NCI-H146 treated with DMSO at 0.1 percent for 48 hours (cell line): Measurements from ENCODE around the gene MXD3.
"Not testable (repeated sequence)": the region's sequence is repeated elsewhere in the genome, so short reads cannot be mapped to it uniquely, and the experiment has no call there.

Source experiments
- DNase-seq: peaks from one replicate; lab custom pipeline; 2025; ENCODE audit not compliant: unreplicated experiment; lab: John Stamatoyannopoulos, UW

Gene MXD3

DNA sequence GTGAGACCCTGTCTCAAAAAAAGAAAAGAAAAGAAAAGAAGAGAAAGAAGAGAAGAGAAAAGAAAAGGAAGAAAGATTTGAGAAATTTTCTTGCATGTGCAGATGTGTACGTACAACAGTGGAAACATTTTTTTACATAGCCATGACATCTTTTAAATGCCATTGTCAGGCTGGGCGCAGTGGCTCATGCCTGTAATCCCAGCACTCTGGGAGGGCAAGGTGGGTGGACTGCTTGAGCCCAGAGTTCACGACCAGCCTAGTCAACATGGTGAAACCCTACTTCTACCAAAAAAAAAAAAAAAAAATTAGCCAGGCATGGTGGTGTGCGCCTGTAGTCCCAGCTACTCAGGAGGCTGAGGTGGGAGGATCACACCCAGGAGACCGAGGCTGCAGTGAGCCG is 33.2 kb upstream of the MXD3 start:
- DNase-seq, result no peak

DNA sequence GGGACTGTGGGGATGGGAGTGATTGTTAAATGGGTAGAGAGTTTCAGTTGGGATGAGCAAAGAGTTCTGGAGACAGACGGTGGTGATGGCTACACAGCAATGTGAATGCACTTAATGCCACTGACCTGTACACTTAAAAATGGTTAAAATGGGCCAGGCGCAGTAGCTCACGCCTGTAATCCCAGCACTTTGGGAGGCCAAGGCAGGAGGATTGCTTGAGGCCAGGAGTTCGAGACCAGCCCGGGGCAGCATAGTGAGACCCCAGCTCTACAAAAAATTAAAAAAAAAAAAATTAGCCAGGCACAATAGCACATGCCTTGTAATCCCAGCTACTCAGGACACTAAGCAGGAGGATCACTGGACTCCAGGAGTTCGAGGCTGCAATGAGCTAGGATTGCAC is 32.1 kb upstream of the MXD3 start:
- DNase-seq, result no peak

DNA sequence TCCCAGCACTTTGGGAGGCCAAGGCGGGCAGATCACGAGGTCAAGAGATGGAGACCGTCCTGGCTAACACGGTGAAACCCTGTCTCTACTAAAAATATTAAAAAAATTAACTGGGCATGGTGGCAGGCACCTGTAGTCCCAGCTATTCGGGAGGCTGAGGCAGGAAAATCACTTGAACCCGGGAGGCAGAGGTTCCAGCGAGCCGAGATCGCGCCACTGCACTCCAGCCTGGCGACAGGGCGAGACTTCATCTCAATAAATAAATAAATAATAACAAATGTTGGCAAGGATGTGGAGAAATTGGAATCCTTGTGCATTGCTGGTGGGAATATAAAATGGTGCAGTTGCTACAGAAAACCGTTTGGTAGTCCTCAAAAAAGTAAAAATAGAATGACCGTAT is 31.3 kb upstream of the MXD3 start:
- not testable (repeated sequence) for DNase-seq

DNA sequence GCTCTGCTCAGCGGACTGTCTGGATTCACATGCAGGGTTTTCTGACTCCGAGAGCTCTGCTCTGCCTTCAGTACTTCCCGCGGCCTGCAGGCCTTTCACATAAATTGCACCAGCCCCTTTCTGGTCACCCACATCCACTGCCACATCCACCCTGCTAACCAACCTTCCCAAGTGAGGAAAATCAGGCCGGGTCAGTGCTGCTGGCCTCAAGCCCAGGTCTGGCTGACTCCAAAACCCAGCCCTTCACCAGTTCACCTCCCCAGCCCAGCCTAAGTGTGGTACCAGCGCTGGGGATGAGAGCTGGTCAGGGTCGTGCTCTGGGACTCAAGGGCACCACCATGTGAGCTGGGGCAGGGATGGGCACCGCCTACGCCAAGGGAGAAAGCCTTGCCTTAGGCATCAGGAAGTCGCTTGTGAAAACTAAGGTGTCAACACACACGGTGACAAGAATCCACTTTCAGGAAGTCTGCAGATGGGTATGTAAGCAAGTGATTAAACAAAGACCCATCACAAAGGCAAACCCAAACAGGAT is 27.5 kb upstream of the MXD3 start:
- no peak for DNase-seq

DNA sequence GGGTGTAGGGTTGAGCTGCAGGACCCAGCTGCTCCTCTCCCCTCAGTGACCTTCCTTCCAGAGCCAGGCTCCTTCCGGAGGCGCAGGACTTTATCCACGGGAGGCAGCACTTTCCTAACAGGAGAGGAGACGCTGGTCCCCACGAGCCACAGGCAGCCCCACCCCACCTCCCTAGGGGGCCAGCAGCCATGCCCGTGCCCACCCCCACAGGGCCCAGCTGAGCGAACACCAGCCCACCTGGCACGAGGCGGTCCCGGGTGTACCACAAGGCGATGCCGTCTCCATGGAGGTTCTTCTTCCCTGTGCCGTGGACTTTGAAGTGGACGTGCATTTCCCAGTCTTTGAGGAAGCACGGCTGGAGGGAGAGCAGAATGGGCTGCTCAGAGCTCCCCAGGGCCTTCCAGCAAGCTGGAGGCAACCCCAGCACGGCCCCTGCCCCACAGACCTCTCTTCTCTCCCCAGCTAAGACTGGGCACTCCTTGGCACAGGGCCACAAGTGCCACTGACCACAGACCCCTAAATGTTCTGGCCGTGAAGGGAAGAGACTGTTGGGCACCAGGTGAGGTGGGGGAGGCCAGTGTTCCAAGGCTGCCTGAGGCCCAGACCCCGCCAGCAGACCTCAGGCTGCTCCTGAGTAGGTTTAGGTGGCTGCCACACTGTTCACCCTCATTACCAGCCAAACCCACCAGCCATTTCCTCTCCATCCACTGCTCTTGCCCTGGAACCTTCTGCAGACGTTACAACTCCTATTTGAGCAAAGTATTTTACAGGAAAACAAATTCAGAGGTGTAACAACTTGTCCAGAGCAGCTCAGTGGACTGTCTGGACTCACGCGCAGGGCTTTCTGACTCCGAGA is 26.8 kb upstream of the MXD3 start:
- DNase-seq, result no peak

DNA sequence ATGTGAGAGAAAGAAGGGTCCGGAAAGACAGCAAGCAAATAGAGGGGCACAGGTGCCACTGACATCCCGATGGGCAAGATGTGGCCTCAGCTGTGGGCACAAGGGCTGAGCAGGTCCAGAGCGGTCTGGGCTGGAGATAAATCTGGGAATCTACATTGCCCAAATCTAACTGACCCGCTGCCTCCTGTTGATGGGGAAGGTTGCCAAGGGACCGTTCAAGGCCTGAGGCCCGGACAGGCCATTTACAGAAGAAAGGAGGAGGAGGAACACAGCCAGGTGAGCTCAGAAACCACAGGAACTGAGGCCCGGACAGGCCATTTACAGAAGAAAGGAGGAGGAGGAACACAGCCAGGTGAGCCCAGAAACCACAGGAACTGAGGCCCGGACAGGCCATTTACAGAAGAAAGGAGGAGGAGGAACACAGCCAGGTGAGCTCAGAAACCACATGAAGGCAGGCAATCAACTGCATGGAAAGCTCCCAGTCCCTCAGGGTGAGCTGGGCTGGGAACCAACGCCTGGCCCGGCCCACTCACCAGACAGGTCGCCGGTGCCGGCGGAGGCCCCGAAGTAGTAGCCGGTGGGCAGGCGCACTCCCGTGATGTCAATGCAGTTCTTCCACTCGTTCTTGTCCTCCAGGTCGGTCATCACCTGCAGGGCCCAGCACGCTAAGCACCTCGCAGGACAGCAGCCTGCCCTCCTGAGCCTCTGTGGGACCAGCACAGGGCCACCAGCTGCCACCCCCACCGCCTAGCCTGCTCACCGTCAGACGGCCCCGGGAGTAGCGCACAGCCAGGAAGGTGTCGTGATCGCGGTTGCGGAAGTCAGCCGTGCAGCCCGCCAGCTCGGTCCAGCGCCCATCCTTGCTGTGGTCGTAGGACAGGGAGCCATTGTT is 25.2 kb upstream of the MXD3 start:
- DNase-seq, result no peak

DNA sequence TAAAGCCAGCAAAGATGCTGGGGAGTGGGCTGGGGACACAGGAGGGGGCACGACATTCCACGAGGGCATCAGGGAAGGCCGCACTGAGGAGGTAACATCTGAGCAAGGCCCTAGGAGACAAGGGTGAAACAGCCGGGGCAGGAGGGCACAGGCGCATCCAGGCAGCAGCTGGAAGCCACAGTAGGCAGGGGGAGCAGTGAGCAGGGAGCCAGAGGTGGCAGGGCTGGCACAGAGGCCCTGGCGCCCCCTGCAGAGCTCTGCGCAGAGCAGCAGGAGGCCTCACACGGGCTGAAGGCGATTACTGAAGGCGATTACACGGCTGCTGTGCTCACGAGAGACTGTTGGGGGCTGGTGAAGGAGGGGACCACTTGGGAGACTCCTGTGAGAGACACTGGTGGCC is 24.4 kb upstream of the MXD3 start:
- no peak for DNase-seq

DNA sequence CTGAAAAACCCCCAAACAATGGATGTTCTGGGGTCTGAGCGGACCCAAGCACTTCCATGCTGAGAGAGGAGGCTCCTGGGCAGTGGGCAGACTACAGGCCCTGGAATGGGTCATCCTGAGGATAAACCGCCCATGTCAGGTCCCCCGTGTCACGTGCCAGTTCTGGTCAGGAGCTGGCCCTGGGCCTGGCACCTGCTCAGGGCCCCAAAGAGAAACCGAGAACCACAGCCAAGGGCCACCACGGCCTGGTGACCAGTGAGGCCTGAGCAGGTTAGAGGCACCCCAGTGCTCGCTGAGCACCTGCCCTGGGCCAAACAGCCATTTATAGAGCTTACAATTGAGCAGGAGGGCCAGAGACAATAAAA is 24.0 kb upstream of the MXD3 start:
- no peak for DNase-seq

DNA sequence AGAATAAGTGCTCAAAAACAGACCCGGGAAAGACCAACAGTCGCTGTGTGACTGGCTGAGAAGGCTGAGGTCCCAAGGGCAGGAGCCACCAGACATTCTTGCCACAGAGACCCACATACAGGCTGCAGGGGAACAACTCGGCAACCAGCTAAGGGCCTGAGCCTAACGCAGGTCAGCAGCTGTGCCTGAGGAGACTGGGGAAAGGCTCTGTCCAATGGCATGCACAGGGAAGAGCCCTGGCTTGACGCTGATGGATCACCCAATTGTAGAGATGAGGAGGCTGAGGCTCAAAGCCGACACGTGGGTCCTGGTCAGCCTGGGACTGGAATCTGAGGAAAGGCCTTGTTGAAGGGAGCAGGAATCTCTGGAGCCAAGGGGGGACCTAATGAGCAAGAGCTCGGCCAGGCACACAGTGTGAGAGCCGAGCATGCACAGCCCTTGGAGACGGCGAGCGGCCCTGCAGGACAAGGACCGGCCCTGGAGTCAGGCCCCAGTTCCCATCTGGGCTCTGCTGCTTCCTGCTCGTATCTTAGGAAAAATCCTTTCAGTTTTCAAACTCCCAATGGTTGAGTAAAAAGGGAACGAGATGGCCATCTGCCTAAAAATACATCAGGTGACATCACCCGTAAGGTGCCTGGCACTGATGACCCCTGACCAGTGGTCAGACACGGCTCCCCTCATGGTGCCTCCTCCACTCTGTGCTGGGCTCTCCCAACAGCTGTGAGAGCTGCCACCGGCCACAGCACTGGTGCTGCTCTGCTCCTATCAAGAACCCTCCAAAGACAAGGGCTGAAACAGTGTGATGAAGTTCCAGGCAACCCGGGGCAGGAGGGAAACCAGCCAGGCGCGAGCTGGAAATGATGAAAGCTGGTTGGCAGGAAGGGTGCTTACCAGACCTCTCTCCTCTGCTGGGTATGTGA is 23.3 kb upstream of the MXD3 start:
- no peak for DNase-seq

DNA sequence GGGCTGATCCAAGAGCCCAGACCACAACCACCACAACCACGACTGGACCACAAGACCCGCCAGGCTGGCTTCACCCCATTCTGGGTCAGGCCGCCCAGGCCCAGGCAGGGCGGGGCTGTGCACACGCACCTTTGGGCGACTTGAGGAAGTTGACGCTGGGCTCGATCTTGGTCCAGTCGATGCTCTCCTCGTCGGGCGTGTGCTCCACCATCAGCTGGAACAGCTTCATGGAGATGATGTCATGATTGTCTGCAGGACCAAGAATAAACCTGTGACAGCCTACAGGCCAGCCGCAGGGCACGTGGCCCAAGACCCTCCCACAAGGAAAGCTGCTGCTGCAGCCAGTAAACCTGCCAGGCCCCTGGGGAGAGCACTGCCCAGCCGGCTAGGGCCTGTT is 22.5 kb upstream of the MXD3 start:
- DNase-seq, result no peak

DNA sequence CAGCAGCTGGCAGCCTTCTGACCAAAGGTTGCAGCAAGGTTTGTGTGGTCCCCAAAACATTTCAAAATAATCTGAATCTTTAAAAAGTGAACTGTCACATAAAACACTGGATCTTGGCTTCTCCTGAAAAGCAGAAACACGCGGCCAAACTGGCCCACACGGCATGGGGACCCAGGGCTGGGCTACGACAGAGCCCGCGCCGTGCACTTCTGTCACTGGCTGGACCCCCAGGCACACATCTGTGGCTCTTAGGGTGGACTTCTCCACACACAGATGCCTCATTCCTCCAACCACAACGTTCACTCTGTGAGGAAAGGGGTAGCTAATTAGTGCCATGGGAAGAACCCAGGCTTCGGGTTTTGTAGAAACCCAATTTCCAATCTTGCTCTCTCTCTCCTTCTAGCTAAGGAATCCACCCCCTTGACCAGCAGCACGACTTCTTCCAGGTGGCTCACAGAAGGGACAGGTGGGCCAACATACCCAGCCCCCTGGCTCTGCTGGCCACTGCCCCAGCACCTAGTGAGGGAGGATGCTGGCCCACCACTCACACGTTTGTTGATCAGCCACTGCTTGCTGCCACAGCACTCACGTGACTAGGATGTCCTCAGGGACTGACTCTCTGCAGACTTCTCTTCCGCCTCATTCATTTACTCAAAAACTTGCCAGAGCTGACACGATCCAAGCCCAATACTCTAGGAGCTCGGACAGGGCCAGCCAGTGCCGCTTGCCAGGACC is 21.9 kb upstream of the MXD3 start:
- DNase-seq, result no peak

DNA sequence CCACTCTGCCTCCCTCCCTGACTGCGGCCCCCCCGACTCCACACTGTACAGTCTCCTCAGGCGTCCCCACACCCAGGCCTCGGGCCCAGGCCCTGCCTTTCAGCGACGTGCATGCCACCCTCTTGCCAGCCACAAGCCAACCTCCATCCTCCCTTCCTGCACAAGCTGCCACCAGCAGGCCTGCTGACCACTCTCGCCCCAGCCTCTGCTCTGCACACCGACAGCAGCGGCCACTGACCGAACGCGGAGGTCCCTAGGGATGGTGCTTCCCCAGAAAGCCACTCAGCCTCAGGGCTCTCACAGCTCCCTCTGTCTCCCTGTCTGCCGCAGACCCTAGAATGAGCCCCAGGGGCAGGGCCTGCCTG is 21.2 kb upstream of the MXD3 start:
- no peak for DNase-seq

DNA sequence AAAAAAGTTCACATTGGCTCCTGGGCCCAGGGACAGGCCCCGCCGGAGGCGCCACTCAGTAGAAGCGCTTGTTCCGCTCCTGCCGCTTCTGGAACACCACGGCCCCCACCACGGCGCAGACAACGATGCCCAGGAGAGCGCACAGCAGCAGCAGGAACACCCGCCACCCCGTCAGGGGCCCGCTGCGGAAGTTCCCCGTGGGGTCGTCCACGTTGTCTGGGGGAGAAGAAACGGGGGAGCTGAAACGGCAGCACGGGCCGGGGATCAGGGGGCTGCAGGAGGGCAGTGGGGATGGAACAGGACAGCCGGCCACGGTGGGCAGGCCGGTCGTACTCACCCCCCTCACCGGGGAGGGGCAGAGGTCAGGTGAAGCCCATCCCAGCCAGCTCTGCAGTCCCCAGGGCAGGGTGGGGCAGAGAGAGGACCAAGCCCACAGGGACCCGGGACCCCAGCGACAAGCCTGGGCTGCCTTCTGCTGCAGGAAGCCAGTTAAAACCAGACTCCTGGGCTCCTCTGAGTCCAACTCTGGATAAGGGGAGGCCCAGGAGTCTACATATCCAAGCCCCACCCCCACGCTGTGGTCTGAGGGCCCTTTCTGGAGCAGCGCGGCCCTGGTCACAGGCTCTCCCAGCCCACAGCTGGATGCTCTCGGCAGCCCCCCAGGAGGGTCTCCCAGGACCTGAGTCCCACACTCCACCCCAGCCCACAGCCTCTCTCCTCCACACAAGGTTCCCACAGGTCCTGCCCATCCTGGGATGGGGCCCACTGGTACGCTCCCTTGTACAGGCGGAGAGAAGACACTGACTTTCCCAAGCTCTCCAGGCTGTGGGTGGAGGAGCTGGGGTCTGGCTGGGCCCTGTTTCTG is 20.6 kb upstream of the MXD3 start:
- no peak for DNase-seq

DNA sequence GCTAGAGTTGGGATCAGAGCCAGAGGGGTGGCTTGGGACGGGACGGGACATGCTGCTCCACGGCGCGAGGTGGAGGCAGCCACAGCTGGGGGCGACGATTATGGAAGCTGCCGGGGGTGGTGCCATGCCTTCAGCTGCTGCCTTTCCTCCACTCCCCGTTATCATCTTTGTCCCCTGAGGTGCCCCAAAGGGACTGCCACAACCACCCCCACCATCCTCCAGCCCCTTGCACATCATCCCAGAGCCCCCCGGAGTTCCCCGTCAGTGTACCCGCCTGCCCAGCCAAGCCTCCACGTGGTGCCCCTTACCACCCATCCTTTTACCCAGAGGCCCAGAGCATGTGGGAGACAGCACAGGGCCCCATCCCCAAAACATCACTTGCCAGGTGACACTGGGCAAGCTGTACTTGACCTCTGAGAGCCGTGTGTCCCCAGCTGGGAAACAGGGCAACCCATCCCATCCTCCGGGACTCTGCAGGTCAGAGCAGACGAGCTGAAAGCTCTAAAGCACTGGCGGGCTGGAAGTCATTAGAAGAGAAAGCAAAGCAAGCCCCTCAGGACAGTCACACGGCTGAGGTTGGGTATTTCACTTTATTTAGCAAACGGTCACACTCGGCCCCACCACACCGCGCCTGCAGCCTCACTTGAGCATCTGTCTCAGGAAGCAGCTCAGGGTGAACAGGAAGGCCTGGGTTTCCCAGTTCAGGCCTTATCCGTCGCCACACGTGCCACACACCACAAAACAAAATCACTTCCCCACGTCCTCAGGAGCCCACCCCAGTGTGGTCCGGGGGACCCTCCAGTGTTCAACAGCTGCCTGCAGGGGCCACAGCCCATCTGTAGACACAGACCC is 19.5 kb upstream of the MXD3 start:
- DNase-seq, result no peak

DNA sequence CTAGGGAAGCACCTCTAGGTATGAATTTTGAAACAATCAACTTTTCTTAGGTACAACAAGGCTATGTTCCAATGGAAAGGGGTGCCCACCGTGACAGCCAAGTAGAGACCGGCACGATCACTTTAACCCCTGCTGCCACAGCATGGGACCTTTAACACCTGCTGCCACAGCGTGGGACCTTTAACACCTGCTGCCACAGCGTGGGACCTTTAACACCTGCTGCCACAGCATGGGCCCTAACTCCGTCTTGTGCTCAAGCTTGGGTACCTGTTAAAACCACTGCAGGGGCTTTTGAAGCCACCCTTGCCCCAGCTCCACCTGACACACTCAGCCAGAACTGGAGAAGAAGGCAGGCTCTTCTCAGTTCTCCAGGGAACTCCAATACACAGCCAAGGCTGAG is 18.2 kb upstream of the MXD3 start:
- no peak for DNase-seq

DNA sequence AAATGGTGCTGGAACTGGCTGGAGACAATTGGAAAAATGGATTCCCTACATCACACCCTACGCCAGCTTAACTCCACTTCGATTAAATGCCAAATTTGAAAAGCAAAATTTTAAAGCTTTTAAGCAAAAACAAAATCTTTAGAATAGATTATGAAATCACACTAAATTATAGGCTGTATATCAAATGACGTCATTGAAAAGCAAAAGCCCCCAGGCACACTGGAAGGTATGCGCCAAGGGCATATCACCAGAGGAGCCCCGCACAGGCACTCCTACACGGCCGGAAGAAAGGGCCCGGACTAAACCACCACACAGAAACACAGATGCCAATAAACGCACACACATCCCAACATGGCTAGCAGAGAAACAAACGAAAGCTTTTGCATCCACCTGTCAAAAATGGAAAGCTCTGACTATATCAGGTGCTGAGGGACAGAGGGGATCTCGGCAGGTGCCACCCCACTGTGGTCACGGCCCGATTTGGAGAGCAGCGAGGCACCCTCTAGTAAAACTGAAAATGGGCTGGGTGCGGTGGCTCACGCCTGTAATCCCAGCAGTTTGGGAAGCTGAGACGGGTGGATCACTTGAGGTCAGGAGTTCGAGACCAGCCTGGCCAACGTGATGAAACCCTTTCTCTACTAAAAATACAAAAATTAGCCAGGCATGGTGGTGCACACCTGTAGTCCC is 17.0 kb upstream of the MXD3 start:
- DNase-seq, result no peak

DNA sequence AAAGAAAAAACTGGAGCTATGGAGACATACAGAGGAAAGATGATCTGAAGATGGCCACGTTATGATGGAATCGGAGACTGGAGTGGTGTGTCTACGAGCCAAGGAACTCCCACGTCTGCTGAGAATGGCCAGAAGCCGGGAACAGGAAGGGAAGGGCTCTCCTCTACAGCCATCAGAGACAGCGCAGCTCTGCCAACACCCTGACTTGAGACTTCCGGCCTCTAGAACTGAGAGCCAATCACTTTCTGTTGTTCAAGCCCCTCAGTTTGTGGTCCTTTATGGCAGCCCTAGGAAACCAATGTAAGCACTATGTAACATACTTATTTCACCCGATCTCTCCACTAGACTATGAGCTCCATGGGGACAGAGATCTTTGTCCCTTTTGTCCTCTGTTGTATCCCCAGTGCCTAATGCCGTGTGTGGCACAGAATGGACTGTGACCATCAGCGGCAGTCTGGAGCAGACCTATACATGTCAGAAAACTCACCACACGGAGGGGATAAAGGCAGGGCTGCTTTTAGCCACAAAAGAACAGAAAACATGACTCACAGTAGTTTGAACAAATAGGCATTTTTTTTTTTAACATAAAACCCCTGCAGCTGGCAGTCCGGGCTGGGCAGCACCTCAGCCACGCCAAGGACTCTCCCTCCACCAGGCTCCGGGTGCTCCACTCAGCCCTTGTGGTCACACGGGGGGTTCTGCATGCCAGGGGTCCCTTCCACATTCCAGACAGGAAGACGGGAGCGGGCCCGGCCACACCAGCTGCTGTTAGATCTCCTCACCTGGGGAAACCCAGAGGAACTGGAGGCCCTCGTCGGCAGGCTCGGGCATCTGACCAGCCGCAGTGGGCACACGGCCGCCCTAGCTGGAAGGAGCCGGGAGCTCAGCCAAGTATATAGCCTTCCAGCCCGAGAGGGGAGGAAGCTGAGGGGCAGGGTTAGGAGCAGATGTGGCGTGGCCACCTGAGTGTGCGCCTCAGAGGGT is 16.1 kb upstream of the MXD3 start:
- no peak for DNase-seq
